Measurements from ENCODE around the gene PRKG1.

PRKG1 gene

GRCh38 chr10:51063166-51063565 is 11.1 kb upstream of the PRKG1 start:
- no peaks in the 10 kb centered on the region for H3K9me3 Mint-ChIP-seq
- no peak for ATAC-seq (replicated peaks; ENCODE audit: extremely low read depth, poor library complexity, severe bottlenecking)
- H3K4me1 Mint-ChIP-seq, result no peaks in the 10 kb centered on the region
- no peak overlapping the region for H3K27ac Mint-ChIP-seq (ENCODE audit: low read depth)
- no peak for DNase-seq (ENCODE audit: low spot score in 2 of 2)
- no peaks in the 10 kb centered on the region for H3K36me3 Mint-ChIP-seq (ENCODE audit: insufficient read depth)
- no peak overlapping the region for H3K4me3 Mint-ChIP-seq
- H3K27me3 Mint-ChIP-seq, result peaks cover 11% of the 10 kb centered on the region

- Mint-ChIP-seq H3K4me1 (no peaks in the 10 kb centered on the region), H3K36me3 (ENCODE audit: insufficient read depth) (no peaks in the 10 kb centered on the region), H3K9me3 (no peaks in the 10 kb centered on the region), H3K27me3 (peaks cover 11% of the 10 kb centered on the region), H3K4me3 (no peak overlapping the region), H3K27ac (ENCODE audit: low read depth) (no peak overlapping the region)
- ATAC-seq (replicated peaks; ENCODE audit: extremely low read depth, poor library complexity, severe bottlenecking) (no peak), DNase-seq (ENCODE audit: low spot score in 2 of 2) (no peak)
Measured at GRCh38 chr10:51063659-51064535, 10.4 kb upstream of the PRKG1 start.

GRCh38 chr10:51066231-51066630 is 8.1 kb upstream of the PRKG1 start:
- Mint-ChIP-seq H3K4me1 (no peaks in the 10 kb centered on the region), H3K27me3 (peaks cover 2% of the 10 kb centered on the region), H3K36me3 (ENCODE audit: insufficient read depth) (no peaks in the 10 kb centered on the region), H3K27ac (ENCODE audit: low read depth) (no peak overlapping the region), H3K4me3 (no peak overlapping the region), H3K9me3 (no peaks in the 10 kb centered on the region)
- ATAC-seq (replicated peaks; ENCODE audit: extremely low read depth, poor library complexity, severe bottlenecking), result no peak
- no peak for DNase-seq (ENCODE audit: low spot score in 2 of 2)

- no peak for DNase-seq (ENCODE audit: low spot score in 2 of 2)
- Mint-ChIP-seq H3K27me3 (peaks cover 45% of the 10 kb centered on the region), H3K9me3 (no peaks in the 10 kb centered on the region), H3K4me3 (no peak overlapping the region), H3K4me1 (peaks cover 6% of the 10 kb centered on the region), H3K36me3 (ENCODE audit: insufficient read depth) (no peaks in the 10 kb centered on the region), H3K27ac (ENCODE audit: low read depth) (no peak overlapping the region)
- no peak for ATAC-seq (replicated peaks; ENCODE audit: extremely low read depth, poor library complexity, severe bottlenecking)
Measured at GRCh38 chr10:51072210-51072609, 2.1 kb upstream of the PRKG1 start.

- DNase-seq (ENCODE audit: low spot score in 2 of 2), result no peak
- Mint-ChIP-seq H3K27me3 (peaks cover 45% of the 10 kb centered on the region), H3K27ac (ENCODE audit: low read depth) (no peak overlapping the region), H3K4me3 (peak overlapping the region; percentile 71), H3K9me3 (no peaks in the 10 kb centered on the region), H3K4me1 (peaks cover 6% of the 10 kb centered on the region), H3K36me3 (ENCODE audit: insufficient read depth) (no peaks in the 10 kb centered on the region)
- ATAC-seq (replicated peaks; ENCODE audit: extremely low read depth, poor library complexity, severe bottlenecking), result no peak
Measured at GRCh38 chr10:51072921-51073434, 1.3 kb upstream of the PRKG1 start.

- peak overlapping the region; percentile 71 for H3K4me3 Mint-ChIP-seq
- no peaks in the 10 kb centered on the region for H3K9me3 Mint-ChIP-seq
- peaks cover 45% of the 10 kb centered on the region for H3K27me3 Mint-ChIP-seq
- no peak for ATAC-seq (replicated peaks; ENCODE audit: extremely low read depth, poor library complexity, severe bottlenecking)
- H3K36me3 Mint-ChIP-seq (ENCODE audit: insufficient read depth), result no peaks in the 10 kb centered on the region
- no peak overlapping the region for H3K27ac Mint-ChIP-seq (ENCODE audit: low read depth)
- H3K4me1 Mint-ChIP-seq, result peaks cover 6% of the 10 kb centered on the region
- no peak for DNase-seq (ENCODE audit: low spot score in 2 of 2)
Measured at GRCh38 chr10:51073453-51074237, 642 bp upstream of the PRKG1 start.

GRCh38 chr10:51075043-51075872 is 971 bp downstream of the PRKG1 start:
- Mint-ChIP-seq H3K36me3 (ENCODE audit: insufficient read depth) (no peaks in the 10 kb centered on the region), H3K9me3 (no peaks in the 10 kb centered on the region), H3K27ac (ENCODE audit: low read depth) (no peak overlapping the region), H3K4me3 (peak overlapping the region; percentile 71), H3K4me1 (peaks cover 6% of the 10 kb centered on the region), H3K27me3 (peaks cover 45% of the 10 kb centered on the region)
- DNase-seq (ENCODE audit: low spot score in 2 of 2), result no peak
- ATAC-seq (replicated peaks; ENCODE audit: extremely low read depth, poor library complexity, severe bottlenecking), result no peak

- no peaks in the 10 kb centered on the region for H3K36me3 Mint-ChIP-seq (ENCODE audit: insufficient read depth)
- peaks cover 6% of the 10 kb centered on the region for H3K4me1 Mint-ChIP-seq
- no peaks in the 10 kb centered on the region for H3K9me3 Mint-ChIP-seq
- H3K27ac Mint-ChIP-seq (ENCODE audit: low read depth), result no peak overlapping the region
- H3K27me3 Mint-ChIP-seq, result peaks cover 45% of the 10 kb centered on the region
- no peak overlapping the region for H3K4me3 Mint-ChIP-seq
- ATAC-seq (replicated peaks; ENCODE audit: extremely low read depth, poor library complexity, severe bottlenecking) (no peak), DNase-seq (ENCODE audit: low spot score in 2 of 2) (no peak)
Measured at GRCh38 chr10:51075873-51076229, 1.6 kb downstream of the PRKG1 start.

- ATAC-seq (replicated peaks; ENCODE audit: extremely low read depth, poor library complexity, severe bottlenecking), result no peak
- no peak for DNase-seq (ENCODE audit: low spot score in 2 of 2)
- peaks cover 6% of the 10 kb centered on the region for H3K4me1 Mint-ChIP-seq
- no peak overlapping the region for H3K4me3 Mint-ChIP-seq
- H3K36me3 Mint-ChIP-seq (ENCODE audit: insufficient read depth), result no peaks in the 10 kb centered on the region
- H3K9me3 Mint-ChIP-seq, result no peaks in the 10 kb centered on the region
- H3K27me3 Mint-ChIP-seq, result peaks cover 45% of the 10 kb centered on the region
- H3K27ac Mint-ChIP-seq (ENCODE audit: low read depth), result no peak overlapping the region
Measured at GRCh38 chr10:51076299-51076841, 2.1 kb downstream of the PRKG1 start.

- Mint-ChIP-seq H3K4me3 (no peak overlapping the region), H3K36me3 (ENCODE audit: insufficient read depth) (no peaks in the 10 kb centered on the region), H3K27ac (ENCODE audit: low read depth) (no peak overlapping the region), H3K4me1 (peaks cover 6% of the 10 kb centered on the region), H3K27me3 (peaks cover 45% of the 10 kb centered on the region), H3K9me3 (no peaks in the 10 kb centered on the region)
- DNase-seq (ENCODE audit: low spot score in 2 of 2), result no peak
- no peak for ATAC-seq (replicated peaks; ENCODE audit: extremely low read depth, poor library complexity, severe bottlenecking)
Measured at GRCh38 chr10:51077074-51077473, 2.8 kb downstream of the PRKG1 start.

- H3K27me3 Mint-ChIP-seq, result peaks cover 44% of the 10 kb centered on the region
Measured at GRCh38 chr10:51077507-51077906, 3.2 kb downstream of the PRKG1 start.

GRCh38 chr10:51079331-51079730 is 5.0 kb downstream of the PRKG1 start:
- Mint-ChIP-seq H3K27ac (ENCODE audit: low read depth) (no peak overlapping the region), H3K9me3 (no peaks in the 10 kb centered on the region), H3K36me3 (ENCODE audit: insufficient read depth) (no peaks in the 10 kb centered on the region), H3K27me3 (peaks cover 26% of the 10 kb centered on the region), H3K4me1 (peaks cover 3% of the 10 kb centered on the region), H3K4me3 (no peak overlapping the region)
- DNase-seq (ENCODE audit: low spot score in 2 of 2) (no peak), ATAC-seq (replicated peaks; ENCODE audit: extremely low read depth, poor library complexity, severe bottlenecking) (no peak)

More at GRCh38 chr10:51077507-51077906, 3.2 kb downstream of the PRKG1 start:
- ATAC-seq (replicated peaks; ENCODE audit: extremely low read depth, poor library complexity, severe bottlenecking) (no peak), DNase-seq (ENCODE audit: low spot score in 2 of 2) (no peak)
- no peaks in the 10 kb centered on the region for H3K9me3 Mint-ChIP-seq
- no peaks in the 10 kb centered on the region for H3K36me3 Mint-ChIP-seq (ENCODE audit: insufficient read depth)
- H3K4me1 Mint-ChIP-seq, result peaks cover 6% of the 10 kb centered on the region
- H3K4me3 Mint-ChIP-seq, result no peak overlapping the region
- H3K27ac Mint-ChIP-seq (ENCODE audit: low read depth), result no peak overlapping the region
